Naive thymus-derived CD4-positive, alpha-beta T cell (primary cell): Measurements from ENCODE around the gene MIS12. TPM values are rescaled to one million over a fixed set of nuclear protein-coding genes. Genes with fewer than 3 reads are reported as not detected.

ENCODE experiments used
- ATAC-seq: fragments of 150-1000 bp; cut with Tn5 transposase; 2 replicates; pipeline ENCODE4 v1.10.0; 2021; ENCODE audit warnings: mild to moderate bottlenecking, moderate library complexity
- CTCF ChIA-PET: fragments of 350-600 bp; sonication (Branson Sonifier 250); formaldehyde crosslinking; loops from one replicate; lab custom pipeline; 2021; ENCODE audit warnings: antibody characterized with exemption; lab: Charles Lee
- POLR2A ChIA-PET: fragments of 350-600 bp; sonication (Branson Sonifier 250); formaldehyde crosslinking; loops from one replicate; lab custom pipeline; 2021; ENCODE audit warnings: antibody characterized with exemption, inconsistent platforms; lab: Charles Lee
- DNase-seq, 9 donors: peaks; one replicate each; pipeline versions ENCODE4 v3.0.0 to v3.0.0-alpha.2; 2020 to 2022; ENCODE audit warnings: mixed read lengths in 1 of 9
- H3K27ac ChIP-seq: one replicate; pipeline ENCODE4 v1.7.0; 2013; ENCODE audit warnings: mild to moderate bottlenecking, low read depth, low read length, moderate library complexity
- H3K27me3 ChIP-seq, 2 donors: one replicate each; pipeline ENCODE4 v1.7.0; 2013; ENCODE audit warnings: low read length in 2 of 2, mild to moderate bottlenecking in 2 of 2, moderate library complexity in 2 of 2; ENCODE audit not compliant: control insufficient read depth in 2 of 2, insufficient read depth in 2 of 2
- H3K36me3 ChIP-seq, 3 experiments: 1 replicate in 2 of 3; 2 replicates in 1 of 3; pipeline ENCODE4 v1.7.0; 2013; ENCODE audit warnings: low read length in 3 of 3, mild to moderate bottlenecking in 3 of 3, moderate library complexity in 1 of 3; ENCODE audit not compliant: insufficient read depth in 3 of 3, control insufficient read depth in 2 of 3
- H3K4me1 ChIP-seq, 2 donors: one replicate each; pipeline ENCODE4 v1.7.0; 2013; ENCODE audit warnings: low read length in 2 of 2, mild to moderate bottlenecking in 2 of 2, moderate library complexity in 1 of 2; ENCODE audit not compliant: control insufficient read depth in 2 of 2, insufficient read depth in 2 of 2
- H3K4me3 ChIP-seq: 2 replicates; pipeline ENCODE4 v1.7.0; 2013; ENCODE audit warnings: mild to moderate bottlenecking, low read length
- H3K9me3 ChIP-seq, 3 experiments: 1 replicate in 2 of 3; 2 replicates in 1 of 3; pipeline ENCODE4 v1.7.0; 2013; ENCODE audit warnings: low read length in 3 of 3; ENCODE audit not compliant: control insufficient read depth in 2 of 3
- H3K27ac Mint-ChIP-seq, 9 donors: one replicate each; pipeline ENCODE4 v1.8.0; 2020 to 2022; ENCODE audit warnings: mixed read lengths in 9 of 9, mild to moderate bottlenecking in 8 of 9, moderate library complexity in 5 of 9, inconsistent platforms in 2 of 9
- H3K27me3 Mint-ChIP-seq, 5 donors: one replicate each; pipeline ENCODE4 v1.8.0; 2021 to 2022; ENCODE audit warnings: mixed read lengths in 5 of 5, mild to moderate bottlenecking in 1 of 5
- H3K36me3 Mint-ChIP-seq, 5 donors: one replicate each; pipeline ENCODE4 v1.8.0; 2020 to 2022; ENCODE audit warnings: mixed read lengths in 5 of 5, mild to moderate bottlenecking in 3 of 5, inconsistent platforms in 1 of 5
- H3K4me1 Mint-ChIP-seq, 7 donors: one replicate each; pipeline ENCODE4 v1.8.0; 2020 to 2022; ENCODE audit warnings: mixed read lengths in 7 of 7, mild to moderate bottlenecking in 3 of 7, inconsistent platforms in 1 of 7
- H3K4me3 Mint-ChIP-seq, 10 donors: one replicate each; pipeline ENCODE4 v1.8.0; 2020 to 2022; ENCODE audit warnings: mild to moderate bottlenecking in 10 of 10, mixed read lengths in 10 of 10, moderate library complexity in 6 of 10, inconsistent platforms in 2 of 10
- H3K9me3 Mint-ChIP-seq, 11 donors: one replicate each; pipeline ENCODE4 v1.8.0; 2020 to 2022; ENCODE audit warnings: mixed read lengths in 11 of 11, mild to moderate bottlenecking in 4 of 11, inconsistent platforms in 1 of 11, moderate library complexity in 1 of 11
- intact Hi-C, 2 donors: fragments of 100-400 bp; cut with micrococcal nuclease; formaldehyde crosslinking; loops; one replicate each; pipeline ENCODE4 v1.15.1; 2023
- polyA plus RNA-seq, 2 donors: library from polyadenylated mRNA; unstranded; fragments of 300-500 nt; fragmentation: Illumina TruSeq; gene quantifications; one replicate each; pipeline ENCODE4 v1.2.3, GENCODE V29; 2021
- total RNA-seq, 6 experiments: library from RNA in 5 of 6; stranded (reverse) in 5 of 6; gene quantifications; 1 replicate in 5 of 6; 2 replicates in 1 of 6; pipeline ENCODE4 v1.2.3 and lab custom pipeline; 2021 to 2026

The MIS12 gene
- total and polyA plus RNA-seq, 7 experiments from 2014 or later, result 16.3 to 53.6 (median 26.9) TPM

- POLR2A ChIA-PET, result no interaction called here
- DNase-seq (no peak), ATAC-seq (no peak)
- intact Hi-C loops, result no loop called here
- Histone ChIP-seq H3K4me3 (no peak overlapping the region), H3K4me1 (peaks cover 7% of the 10 kb centered on the region in 2 donors), H3K36me3 (peaks cover 0 to 43% (median 7%) of the 10 kb centered on the region in 3 experiments), H3K27ac (no peak overlapping the region), H3K9me3 (no peaks in the 10 kb centered on the region), H3K27me3 (no peaks in the 10 kb centered on the region)
- CTCF ChIA-PET, result interaction anchor here (0.6 kb wide), 3 partner anchors 56 to 1577 kb away, joined by 3 to 4 read pairs (median 3); no protein-coding TSS in a partner anchor
- Mint-ChIP-seq H3K27me3 (no peaks in the 10 kb centered on the region), H3K27ac (peak overlapping the region in 1 of 9 donors; percentile 10), H3K4me3 (no peak overlapping the region), H3K9me3 (no peaks in the 10 kb centered on the region), H3K36me3 (peaks cover 4 to 37% (median 18%) of the 10 kb centered on the region in 5 donors), H3K4me1 (peaks cover 3 to 14% (median 7%) of the 10 kb centered on the region in 7 donors)
Observed at GRCh38 chr17:5444209-5444608, 42.2 kb upstream of the MIS12 start.

- intact Hi-C loops, result no loop called here
- ATAC-seq (no peak), DNase-seq (no peak)
- H3K36me3 Mint-ChIP-seq, result peaks cover 9 to 47% (median 19%) of the 10 kb centered on the region in 5 donors
- H3K27ac ChIP-seq, result no peak overlapping the region
- peaks cover 0 to 2% (median 0%) of the 10 kb centered on the region in 7 donors for H3K4me1 Mint-ChIP-seq
- CTCF ChIA-PET, result no interaction called here
- POLR2A ChIA-PET, result interaction anchor here (0.6 kb wide), 1 partner anchor 1194 kb away, joined by 3 read pairs; the partner anchor contains the start of gene TXNDC17
- H3K4me3 Mint-ChIP-seq, result no peak overlapping the region
- H3K9me3 Mint-ChIP-seq, result no peaks in the 10 kb centered on the region
- no peaks in the 10 kb centered on the region for H3K27me3 Mint-ChIP-seq
- no peaks in the 10 kb centered on the region for H3K27me3 ChIP-seq
- H3K4me3 ChIP-seq, result no peak overlapping the region
- H3K36me3 ChIP-seq, result peaks cover 0 to 58% (median 7%) of the 10 kb centered on the region in 3 experiments
- no peak overlapping the region for H3K27ac Mint-ChIP-seq
- no peaks in the 10 kb centered on the region for H3K4me1 ChIP-seq
- no peaks in the 10 kb centered on the region for H3K9me3 ChIP-seq
Observed at GRCh38 chr17:5446786-5447185, 39.6 kb upstream of the MIS12 start.

GRCh38 chr17:5464717-5465507 is 21.5 kb upstream of the MIS12 start:
- Mint-ChIP-seq H3K27ac (peak overlapping the region in 3 of 9 donors; percentile 1 to 63 (median 36)), H3K9me3 (no peaks in the 10 kb centered on the region), H3K36me3 (peaks cover 4 to 13% (median 9%) of the 10 kb centered on the region in 5 donors), H3K27me3 (no peaks in the 10 kb centered on the region), H3K4me3 (no peak overlapping the region), H3K4me1 (peaks cover 33 to 48% (median 43%) of the 10 kb centered on the region in 7 donors)
- ChIA-PET POLR2A (no interaction called here), CTCF (interaction anchor here (0.9 kb wide), 1 partner anchor 25 kb away, joined by 3 read pairs; no protein-coding TSS in a partner anchor)
- ATAC-seq (no peak), DNase-seq (no peak)
- Histone ChIP-seq H3K4me1 (peaks cover 11 to 12% of the 10 kb centered on the region in 2 donors), H3K4me3 (no peak overlapping the region), H3K27ac (no peak overlapping the region), H3K27me3 (no peaks in the 10 kb centered on the region), H3K36me3 (peaks cover 0 to 26% (median 0%) of the 10 kb centered on the region in 3 experiments), H3K9me3 (no peaks in the 10 kb centered on the region)
- intact Hi-C loops, result no loop called here

- CTCF ChIA-PET, result interaction anchor here (0.6 kb wide), 1 partner anchor 130 kb away, joined by 4 read pairs; no protein-coding TSS in a partner anchor
- POLR2A ChIA-PET, result interaction anchor here (0.6 to 0.8 kb wide), 2 partner anchors 16 to 19 kb away, joined by 3 read pairs; no protein-coding TSS in a partner anchor
- Histone ChIP-seq H3K36me3 (peaks cover 0 to 13% (median 0%) of the 10 kb centered on the region in 3 experiments), H3K27ac (no peak overlapping the region), H3K27me3 (no peaks in the 10 kb centered on the region), H3K9me3 (no peaks in the 10 kb centered on the region), H3K4me1 (peaks cover 11 to 12% of the 10 kb centered on the region in 2 donors), H3K4me3 (no peak overlapping the region)
- H3K27ac Mint-ChIP-seq, result peak overlapping the region in 1 of 9 donors; percentile 17
- no peaks in the 10 kb centered on the region for H3K9me3 Mint-ChIP-seq
- peaks cover 0 to 8% (median 4%) of the 10 kb centered on the region in 5 donors for H3K36me3 Mint-ChIP-seq
- ATAC-seq (no peak), DNase-seq (no peak)
- H3K27me3 Mint-ChIP-seq, result no peaks in the 10 kb centered on the region
- peaks cover 33 to 50% (median 43%) of the 10 kb centered on the region in 7 donors for H3K4me1 Mint-ChIP-seq
- intact Hi-C loops, result loop anchor here in 1 of 2 donors (2.0 kb wide), 1 partner anchor 275 kb away; the partner anchor contains the start of gene ZNF594
- peak overlapping the region in 5 of 10 donors; percentile 7 to 95 (median 59) for H3K4me3 Mint-ChIP-seq
Observed at GRCh38 chr17:5466295-5466694, 20.1 kb upstream of the MIS12 start.

GRCh38 chr17:5467416-5467815 is 18.9 kb upstream of the MIS12 start:
- H3K4me1 ChIP-seq, result peaks cover 11 to 12% of the 10 kb centered on the region in 2 donors
- peak overlapping the region; percentile 72 for H3K4me3 ChIP-seq
- no peaks in the 10 kb centered on the region for H3K9me3 ChIP-seq
- ATAC-seq, result no peak
- no peaks in the 10 kb centered on the region for H3K27me3 Mint-ChIP-seq
- CTCF ChIA-PET, result interaction anchor here (0.5 kb wide), 1 partner anchor 226 kb away, joined by 3 read pairs; no protein-coding TSS in a partner anchor
- no peak for DNase-seq
- peak overlapping the region; percentile 83 to 95 (median 88) for H3K4me3 Mint-ChIP-seq
- H3K36me3 Mint-ChIP-seq, result peaks cover 0 to 8% (median under 1%) of the 10 kb centered on the region in 5 donors
- peaks cover 33 to 50% (median 43%) of the 10 kb centered on the region in 7 donors for H3K4me1 Mint-ChIP-seq
- POLR2A ChIA-PET, result interaction anchor here (0.6 to 5.0 kb wide), 3 partner anchors 20 to 61 kb away, joined by 3 to 61 read pairs (median 3); partner anchors contain the start of genes C1QBP, DERL2 and MIS12
- H3K36me3 ChIP-seq, result peaks cover 0 to 6% (median 0%) of the 10 kb centered on the region in 3 experiments
- intact Hi-C loops, result loop anchor here in 1 of 2 donors (2.0 kb wide), 1 partner anchor 277 kb away; the partner anchor contains the start of gene ZNF594
- peak overlapping the region; percentile 68 for H3K27ac ChIP-seq
- no peaks in the 10 kb centered on the region for H3K9me3 Mint-ChIP-seq
- H3K27ac Mint-ChIP-seq, result peak overlapping the region in 7 of 9 donors; percentile 13 to 85 (median 43)
- H3K27me3 ChIP-seq, result no peaks in the 10 kb centered on the region

- Histone ChIP-seq H3K4me1 (peaks cover 11 to 12% of the 10 kb centered on the region in 2 donors), H3K36me3 (peaks cover 0 to 10% (median 0%) of the 10 kb centered on the region in 3 experiments), H3K27me3 (no peaks in the 10 kb centered on the region), H3K27ac (peak overlapping the region; percentile 68), H3K4me3 (peak overlapping the region; percentile 72), H3K9me3 (no peaks in the 10 kb centered on the region)
- ChIA-PET CTCF (interaction anchor here (1.0 kb wide), 1 partner anchor 29 kb away, joined by 3 read pairs; no protein-coding TSS in a partner anchor), POLR2A (interaction anchor here (0.6 to 5.0 kb wide), 5 partner anchors 19 to 1775 kb away, joined by 3 to 61 read pairs (median 3); partner anchors contain the start of genes C1QBP, DERL2 and MIS12)
- intact Hi-C loops, result loop anchor here in 1 of 2 donors (1.0 kb wide), 1 partner anchor 29 kb away; the partner anchor contains the start of gene C1QBP
- peaks cover 33 to 49% (median 43%) of the 10 kb centered on the region in 7 donors for H3K4me1 Mint-ChIP-seq
- H3K27ac Mint-ChIP-seq, result peak overlapping the region; percentile 12 to 85 (median 43)
- DNase-seq, result peak in 5 of 9 donors; percentile 11 to 44 (median 22)
- ATAC-seq, result peak; percentile 34
- peaks cover 0 to 9% (median 0%) of the 10 kb centered on the region in 5 donors for H3K36me3 Mint-ChIP-seq
- H3K4me3 Mint-ChIP-seq, result peak overlapping the region; percentile 83 to 95 (median 88)
- no peaks in the 10 kb centered on the region for H3K27me3 Mint-ChIP-seq
- no peaks in the 10 kb centered on the region for H3K9me3 Mint-ChIP-seq
Observed at GRCh38 chr17:5468075-5468473, 18.3 kb upstream of the MIS12 start.
